CD4-positive, alpha-beta T cell (primary cell): ENCODE data around the gene ARHGAP15. TPM values are rescaled to one million over a fixed set of nuclear protein-coding genes. Genes with fewer than 3 reads are reported as not detected.

Source experiments
- ATAC-seq: fragments of 200-7000 bp; cut with Tn5 transposase; one replicate; pipeline ENCODE4 v1.10.0; 2022; ENCODE audit warnings: mild to moderate bottlenecking; ENCODE audit not compliant: poor library complexity
- CTCF ChIA-PET: fragments of 350-600 bp; sonication (Branson Sonifier 250); formaldehyde crosslinking; loops from one replicate; lab custom pipeline; 2021; ENCODE audit warnings: antibody characterized with exemption, inconsistent platforms; lab: Charles Lee
- POLR2A ChIA-PET: fragments of 350-600 bp; sonication (Branson Sonifier 250); formaldehyde crosslinking; loops from one replicate; lab custom pipeline; 2021; ENCODE audit warnings: antibody characterized with exemption, inconsistent platforms; lab: Charles Lee
- DNase-seq, 14 experiments: peaks; one replicate each; pipeline ENCODE4 v3.0.0-alpha.2; 2013 to 2020; ENCODE audit warnings: mixed read lengths in 2 of 14
- H3K27ac ChIP-seq, 2 donors: one replicate each; pipeline versions ENCODE4 v1.5.1 to v1.7.0; 2013; ENCODE audit warnings: low read length in 2 of 2, low read depth in 1 of 2, mild to moderate bottlenecking in 1 of 2
- H3K27me3 ChIP-seq, 2 experiments: 1 replicate in 1 of 2; 2 replicates in 1 of 2; pipeline versions ENCODE4 v1.6.1 to v1.7.0; 2013; ENCODE audit warnings: low read length in 2 of 2, control low read depth in 1 of 2, mild to moderate bottlenecking in 1 of 2, moderate library complexity in 1 of 2; ENCODE audit not compliant: insufficient read depth in 2 of 2, control insufficient read depth in 1 of 2
- H3K36me3 ChIP-seq: one replicate; pipeline ENCODE4 v1.6.1; 2013; ENCODE audit warnings: low read length, control low read depth; ENCODE audit not compliant: insufficient read depth
- H3K4me1 ChIP-seq: one replicate; pipeline ENCODE4 v1.6.1; 2013; ENCODE audit warnings: low read length, control low read depth; ENCODE audit not compliant: insufficient read depth
- H3K4me3 ChIP-seq: one replicate; pipeline ENCODE4 v1.5.1; 2013; ENCODE audit warnings: mild to moderate bottlenecking, low read length, moderate library complexity
- H3K9me3 ChIP-seq, 2 experiments: 1 replicate in 1 of 2; 2 replicates in 1 of 2; pipeline versions ENCODE4 v1.6.1 to v1.7.0; 2013; ENCODE audit warnings: low read length in 2 of 2, mild to moderate bottlenecking in 2 of 2, control low read depth in 1 of 2, moderate library complexity in 1 of 2; ENCODE audit not compliant: control insufficient read depth in 1 of 2, insufficient read depth in 1 of 2
- H3K27ac Mint-ChIP-seq: one replicate; pipeline ENCODE4 v1.8.0; 2020; ENCODE audit warnings: mixed read lengths
- H3K27me3 Mint-ChIP-seq: one replicate; pipeline ENCODE4 v1.8.0; 2021; ENCODE audit warnings: mixed read lengths
- H3K36me3 Mint-ChIP-seq: one replicate; pipeline ENCODE4 v1.8.0; 2021; ENCODE audit warnings: low read depth, mixed read lengths
- H3K4me1 Mint-ChIP-seq: one replicate; pipeline ENCODE4 v1.8.0; 2021; ENCODE audit warnings: low read depth, mixed read lengths
- H3K4me3 Mint-ChIP-seq: one replicate; pipeline ENCODE4 v1.8.0; 2020; ENCODE audit warnings: mild to moderate bottlenecking, mixed read lengths
- H3K9me3 Mint-ChIP-seq: one replicate; pipeline ENCODE4 v1.8.0; 2020; ENCODE audit warnings: mixed read lengths
- CTCF ChIP-seq: fragments of 200-600 bp; IDR thresholded peaks from one replicate; pipeline ENCODE4 v1.8.0; 2022; ENCODE audit warnings: antibody characterized with exemption, mild to moderate bottlenecking
- intact Hi-C, 2 experiments: fragments of 100-400 bp; cut with DNase I in 1 of 2; cut with micrococcal nuclease in 1 of 2; formaldehyde crosslinking; loops; one replicate each; pipeline versions ENCODE4 v1.15.1 to v1.9.0; 2023 to 2025; cut with DNase I, micrococcal nuclease
- total RNA-seq, 174 experiments: library from RNA in 2 of 174; stranded (reverse) in 2 of 174; gene quantifications; one replicate each; pipeline ENCODE4 v1.2.3 and lab custom pipeline; 2021 to 2026

The ARHGAP15 gene
- total RNA-seq, 2 experiments from 2014 or later, result 158 to 165 TPM

DNA sequence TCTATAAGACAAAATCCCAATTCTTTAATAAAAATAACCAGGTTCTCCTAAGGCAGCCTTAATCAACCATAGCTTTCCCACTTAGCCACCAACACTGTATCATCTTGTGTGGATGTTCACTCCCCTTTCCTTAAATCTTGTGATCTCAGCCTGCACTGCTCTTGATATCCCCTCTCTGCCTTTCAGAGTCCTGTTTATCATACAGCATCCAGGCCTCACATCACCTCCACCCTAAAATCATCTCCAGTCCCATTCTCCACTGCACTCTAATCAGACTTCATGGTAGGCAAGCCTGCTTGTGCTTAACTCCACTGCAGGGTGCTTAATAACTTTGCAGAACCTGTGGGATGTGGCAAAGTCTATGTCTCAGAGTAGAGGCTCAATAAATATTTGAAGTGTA lies 18.8 kb downstream of the ARHGAP15 start:
- intact Hi-C loops, result loop anchor here in 1 of 2 experiments (2.0 kb wide), 1 partner anchor 15 kb away; no protein-coding TSS in a partner anchor
- peak overlapping the region; percentile 83 for H3K27ac Mint-ChIP-seq

GRCh38 chr2:143148757-143149156 lies 19.5 kb downstream of the ARHGAP15 start:
- peak overlapping the region; percentile 56 for H3K4me3 Mint-ChIP-seq
- ATAC-seq (no peak), DNase-seq (no peak)
- H3K4me1 Mint-ChIP-seq, result peaks cover 93% of the 10 kb centered on the region
- TF ChIP-seq CTCF, result no peak
- intact Hi-C loops, result loop anchor here in 1 of 2 experiments (2.0 kb wide), 1 partner anchor 16 kb away; no protein-coding TSS in a partner anchor
- Histone ChIP-seq H3K4me3 (no peak overlapping the region), H3K36me3 (peaks cover 8% of the 10 kb centered on the region), H3K9me3 (no peaks in the 10 kb centered on the region), H3K4me1 (peaks cover 53% of the 10 kb centered on the region), H3K27ac (no peak overlapping the region), H3K27me3 (no peaks in the 10 kb centered on the region)
- ChIA-PET CTCF (interaction anchor here (0.7 to 1.4 kb wide), 4 partner anchors 21 to 39 kb away, joined by 3 to 5 read pairs (median 4); no protein-coding TSS in a partner anchor), POLR2A (interaction anchor here (0.7 to 10.5 kb wide), 7 partner anchors 9 to 110 kb away, joined by 3 to 99 read pairs (median 7); partner anchors contain the start of gene ARHGAP15)
- H3K27ac Mint-ChIP-seq, result peak overlapping the region; percentile 83
- H3K9me3 Mint-ChIP-seq, result no peaks in the 10 kb centered on the region
- H3K36me3 Mint-ChIP-seq, result peaks cover 25% of the 10 kb centered on the region
- H3K27me3 Mint-ChIP-seq, result no peaks in the 10 kb centered on the region

More for the DNA sequence above, 18.8 kb downstream of the ARHGAP15 start:
- H3K4me1 Mint-ChIP-seq, result peaks cover 93% of the 10 kb centered on the region
- CTCF ChIA-PET, result interaction anchor here (1.1 to 1.4 kb wide), 3 partner anchors 13 to 37 kb away, joined by 3 to 5 read pairs (median 3); no protein-coding TSS in a partner anchor
- H3K4me3 Mint-ChIP-seq, result peak overlapping the region; percentile 2
- POLR2A ChIA-PET, result interaction anchor here (0.9 to 10.5 kb wide), 7 partner anchors 8 to 111 kb away, joined by 3 to 99 read pairs (median 7); partner anchors contain the start of gene ARHGAP15
- DNase-seq (no peak), ATAC-seq (no peak)
- Histone ChIP-seq H3K4me3 (no peak overlapping the region), H3K36me3 (peaks cover 8% of the 10 kb centered on the region), H3K9me3 (no peaks in the 10 kb centered on the region), H3K27me3 (no peaks in the 10 kb centered on the region), H3K27ac (no peak overlapping the region), H3K4me1 (peaks cover 52% of the 10 kb centered on the region)
- no peak for TF ChIP-seq CTCF
- H3K9me3 Mint-ChIP-seq, result no peaks in the 10 kb centered on the region
- no peaks in the 10 kb centered on the region for H3K27me3 Mint-ChIP-seq
- H3K36me3 Mint-ChIP-seq, result peaks cover 30% of the 10 kb centered on the region

- intact Hi-C loops, result no loop called here
- POLR2A ChIA-PET, result interaction anchor here (0.8 to 3.0 kb wide), 5 partner anchors 8 to 24 kb away, joined by 3 to 17 read pairs (median 5); no protein-coding TSS in a partner anchor
- Histone ChIP-seq H3K9me3 (no peaks in the 10 kb centered on the region), H3K36me3 (peaks cover 10% of the 10 kb centered on the region), H3K27ac (peak overlapping the region; percentile 13 to 20), H3K27me3 (no peaks in the 10 kb centered on the region), H3K4me1 (peaks cover 56% of the 10 kb centered on the region), H3K4me3 (peak overlapping the region; percentile 3)
- no peak for TF ChIP-seq CTCF
- H3K4me3 Mint-ChIP-seq, result peak overlapping the region; percentile 62
- peaks cover 94% of the 10 kb centered on the region for H3K4me1 Mint-ChIP-seq
- H3K27ac Mint-ChIP-seq, result peak overlapping the region; percentile 83
- DNase-seq (peak in 4 of 14 experiments; percentile 25 to 44 (median 39)), ATAC-seq (peak; percentile 51)
- H3K27me3 Mint-ChIP-seq, result no peaks in the 10 kb centered on the region
- peaks cover 15% of the 10 kb centered on the region for H3K36me3 Mint-ChIP-seq
- H3K9me3 Mint-ChIP-seq, result no peaks in the 10 kb centered on the region
- CTCF ChIA-PET, result no interaction called here
Observed at GRCh38 chr2:143150287-143150686, 21.1 kb downstream of the ARHGAP15 start.
